HepG2 (cell line): ENCODE data around the gene SAPCD2. TPM values are rescaled to one million over a fixed set of nuclear protein-coding genes. Genes with fewer than 3 reads are reported as not detected.

Experiments used
- ATAC-seq: fragments of 200-7000 bp; cut with Tn5 transposase; 3 replicates; pipeline ENCODE4 v1.9.1; 2020; ENCODE audit warnings: mild to moderate bottlenecking, moderate library complexity
- BruUV-seq: library from RNA; stranded (reverse); fragments of 400-500 nt; replicated peaks from 2 replicates; lab custom pipeline; 2021; lab: Mats Ljungman, UMichigan
- CTCF ChIA-PET: fragments of 300-600 bp; formaldehyde crosslinking; extraction: SDS; loops from one replicate; lab custom pipeline; 2021; ENCODE audit warnings: low total read pairs, inconsistent platforms, low intra/inter-chr PET ratio; lab: Yijun Ruan, JAX
- POLR2A ChIA-PET: fragments of 350-600 bp; sonication (Branson Sonifier 250); formaldehyde crosslinking; loops from one replicate; lab custom pipeline; 2020; ENCODE audit warnings: antibody characterized with exemption, inconsistent platforms; lab: Yijun Ruan, JAX
- DNase-seq: peaks from one replicate; pipeline ENCODE4 v3.0.0-alpha.2; 2015; ENCODE audit warnings: low spot score
- FAIRE-seq: peaks from 3 replicates; lab custom pipeline; 2011; peaks lifted over from hg19 to GRCh38; lab: Jason Lieb, UNC
- H2AFZ ChIP-seq: one replicate; pipeline ENCODE4 v1.6.1; 2011; ENCODE audit warnings: low read length, inconsistent platforms
- H3K27ac ChIP-seq: fragments of 300-600 bp; 3 replicates; pipeline ENCODE4 v1.8.0; 2011; ENCODE audit warnings: mixed run types, mild to moderate bottlenecking, mixed read lengths, low read length, inconsistent platforms; ENCODE audit not compliant: insufficient read depth; ENCODE audit errors: extremely low read length
- H3K27me3 ChIP-seq, 2 experiments: fragments of 200-600 bp in 1 of 2; 2 replicates in 1 of 2; 3 replicates in 1 of 2; pipeline versions ENCODE4 v1.6.0 to v1.8.0; 2011; ENCODE audit warnings: low read length in 2 of 2, mild to moderate bottlenecking in 2 of 2, moderate library complexity in 2 of 2, inconsistent platforms in 1 of 2; ENCODE audit not compliant: insufficient read depth in 2 of 2, control insufficient read depth in 1 of 2
- H3K36me3 ChIP-seq, 2 experiments: fragments of 200-600 bp in 1 of 2; replicated peaks in 1 of 2; 2 replicates in 1 of 2; 3 replicates in 1 of 2; pipeline versions ENCODE4 v1.5.1 to v1.8.0; 2011; ENCODE audit warnings: low read length in 2 of 2, inconsistent platforms in 1 of 2; ENCODE audit not compliant: insufficient read depth in 2 of 2, control insufficient read depth in 1 of 2
- H3K4me1 ChIP-seq: 2 replicates; pipeline ENCODE4 v1.5.1; 2012; ENCODE audit warnings: low read length, inconsistent platforms; ENCODE audit not compliant: insufficient read depth
- H3K4me2 ChIP-seq: 2 replicates; pipeline ENCODE4 v1.6.0; 2011; ENCODE audit warnings: low read depth, low read length, inconsistent platforms
- H3K4me3 ChIP-seq, 3 experiments: fragments of 200-600 bp in 1 of 3; sonication (generic), shearing (Covaris generic) in 1 of 3; replicated peaks in 1 of 3; 2 replicates each; pipeline ENCODE4 v1.5.1; 2011 to 2016; ENCODE audit warnings: low read length in 3 of 3, inconsistent platforms in 2 of 3, low read depth in 2 of 3, mild to moderate bottlenecking in 2 of 3, control low read depth in 1 of 3, mixed read lengths in 1 of 3; ENCODE audit not compliant: insufficient read depth in 1 of 3
- H3K79me2 ChIP-seq: one replicate; pipeline ENCODE4 v1.6.1; 2011; ENCODE audit warnings: low read length, inconsistent platforms; ENCODE audit not compliant: insufficient read depth
- H3K9ac ChIP-seq: 2 replicates; pipeline ENCODE4 v1.6.0; 2011; ENCODE audit warnings: mild to moderate bottlenecking, low read depth, low read length, inconsistent platforms; ENCODE audit not compliant: insufficient read depth
- H3K9me3 ChIP-seq: 2 replicates; pipeline ENCODE4 v1.5.1; 2012; ENCODE audit warnings: mild to moderate bottlenecking, low read length
- H4K20me1 ChIP-seq: 2 replicates; pipeline ENCODE4 v1.6.0; 2011; ENCODE audit warnings: inconsistent platforms, mild to moderate bottlenecking, low read length, moderate library complexity; ENCODE audit not compliant: insufficient read depth
- HNRNPL ChIP-seq: fragments of 200-400 bp; formaldehyde crosslinking; IDR thresholded peaks from 2 replicates; pipeline ENCODE4 v1.6.1; 2017; ENCODE audit warnings: mild to moderate bottlenecking, low read depth, low read length
- HNRNPUL1 ChIP-seq: fragments of 200-400 bp; formaldehyde crosslinking; IDR thresholded peaks from 2 replicates; pipeline ENCODE4 v1.6.1; 2017; ENCODE audit warnings: low read depth, mild to moderate bottlenecking, low read length, moderate library complexity
- IKZF4 ChIP-seq: sonication (generic); formaldehyde crosslinking; IDR thresholded peaks from 2 replicates; pipeline ENCODE4 v1.5.1; 2020; ENCODE audit warnings: borderline replicate concordance, mild to moderate bottlenecking, low read depth, missing genetic modification reagents; ENCODE audit errors: not compliant biosample characterization
- ISL2 ChIP-seq: sonication (generic); formaldehyde crosslinking; IDR thresholded peaks from 2 replicates; pipeline ENCODE4 v1.5.0; 2020; ENCODE audit warnings: missing genetic modification reagents
- MTF2 ChIP-seq: sonication (generic); formaldehyde crosslinking; IDR thresholded peaks from 2 replicates; pipeline ENCODE4 v1.5.0; 2020; ENCODE audit warnings: missing genetic modification reagents, borderline replicate concordance
- MZF1 ChIP-seq: sonication (generic); formaldehyde crosslinking; IDR thresholded peaks from 2 replicates; pipeline ENCODE4 v1.8.1; 2023; ENCODE audit warnings: mild to moderate bottlenecking, missing genetic modification reagents, borderline replicate concordance
- RBM39 ChIP-seq: fragments of 200-400 bp; formaldehyde crosslinking; IDR thresholded peaks from one replicate; pipeline ENCODE4 v1.6.1; 2018; ENCODE audit warnings: antibody characterized with exemption, mild to moderate bottlenecking, low read depth, low read length; ENCODE audit not compliant: poor library complexity, severe bottlenecking
- RELA ChIP-seq: sonication (generic); formaldehyde crosslinking; IDR thresholded peaks from 2 replicates; pipeline ENCODE4 v1.4.0; 2020; ENCODE audit warnings: missing genetic modification reagents
- TFE3 ChIP-seq: IDR thresholded peaks from 2 replicates; pipeline ENCODE4 v1.6.1; 2016
- TSC22D2 ChIP-seq: sonication (generic); formaldehyde crosslinking; IDR thresholded peaks from 2 replicates; pipeline ENCODE4 v1.5.1; 2020; ENCODE audit warnings: missing genetic modification reagents, mild to moderate bottlenecking, borderline replicate concordance
- ZFP82 ChIP-seq: sonication (generic); formaldehyde crosslinking; IDR thresholded peaks from 2 replicates; pipeline ENCODE4 v1.5.1; 2020; ENCODE audit warnings: mild to moderate bottlenecking, missing genetic modification reagents, borderline replicate concordance
- ZNF274 ChIP-seq: sonication (generic); formaldehyde crosslinking; IDR thresholded peaks from 2 replicates; pipeline ENCODE4 v1.5.1; 2020; ENCODE audit warnings: mild to moderate bottlenecking, missing genetic modification reagents
- ZNF652 ChIP-seq: IDR thresholded peaks from 2 replicates; pipeline ENCODE4 v1.6.1; 2016; ENCODE audit warnings: low read depth, borderline replicate concordance
- ZNF687 ChIP-seq: sonication (generic); formaldehyde crosslinking; IDR thresholded peaks from 2 replicates; pipeline ENCODE4 v1.5.1; 2020; ENCODE audit warnings: mild to moderate bottlenecking, missing genetic modification reagents, moderate library complexity
- WGBS: methylation state at CpG from one replicate; pipeline ENCODE4 v1.1.6; 2017; ENCODE audit warnings: low lambda C conversion rate; 5-methylcytosine and 5-hydroxymethylcytosine counted together
- in situ Hi-C: cut with HindIII; loops from 2 replicates; pipeline ENCODE4 v1.10.0; 2017; ENCODE audit warnings: low pct_unique_long_range_greater_than_20kb; ENCODE audit not compliant: extremely low pct_ligation_motif_present
- intact Hi-C: fragments of 100-400 bp; cut with micrococcal nuclease; formaldehyde crosslinking; loops from one replicate; pipeline ENCODE4 v1.10.0; 2022; ENCODE audit not compliant: unreplicated experiment
- polyA plus RNA-seq, 8 experiments: library from polyadenylated mRNA; depleted of rRNA in 3 of 8; stranded (reverse) in 7 of 8; unstranded in 1 of 8; fragments of >200 nt; fragmentation: Illumina TruSeq in 4 of 8; extraction: Trizol in 4 of 8; gene quantifications; 2 replicates each; pipeline versions ENCODE4 v1.2.1 to v1.2.3, GENCODE V29; 2011 to 2016; ENCODE audit warnings: low read depth in 4 of 8, missing spikeins in 1 of 8, mixed read lengths in 1 of 8; ENCODE audit not compliant: insufficient read depth in 1 of 8
- total RNA-seq, 5 experiments: library from RNA; depleted of rRNA; stranded (reverse); fragments of >200 nt; fragmentation: Illumina TruSeq; extraction: Trizol; gene quantifications; 2 replicates each; pipeline ENCODE4 v1.2.3, GENCODE V29; 2016; ENCODE audit warnings: low read depth in 1 of 5

The SAPCD2 gene
- total and polyA plus RNA-seq, 2 of the 13 experiments (the other 11 are each of a cell fraction or from before 2014, with no cell fraction given), result 21.9 to 42.8 TPM

GRCh38 chr9:137112564-137113384 is 42.4 kb upstream of the SAPCD2 start (continued):
- TF ChIP-seq TFE3, result no peak
- 0 out of 2 replicates have a peak, but pooled peaks have one; percentile 38 for TF ChIP-seq ZFP82 (CRISPR knock-in tag)

- ChIA-PET CTCF (no interaction called here), POLR2A (interaction anchor here (0.6 to 1.4 kb wide), 7 partner anchors 15 to 130 kb away, joined by 3 to 8 read pairs (median 3); partner anchors contain the start of genes MAN1B1, SAPCD2 and TUBB4B)
- ATAC-seq (peak; percentile 78), FAIRE-seq (no peak), DNase-seq (peak; percentile 31)
- intact Hi-C loops, result loop anchor here (10.0 kb wide), 1 partner anchor 63 kb away; the partner anchor contains the start of genes LRRC26 and TMEM210
- Histone ChIP-seq H3K27me3 (no peaks in the 10 kb centered on the region), H4K20me1 (no peaks in the 10 kb centered on the region), H3K79me2 (no peaks in the 10 kb centered on the region), H3K9ac (peak overlapping the region; percentile 56), H3K4me3 (peak overlapping the region; percentile 45 to 73 (median 51); a peak in 5 of 6 replicates), H3K4me1 (peaks cover 58% of the 10 kb centered on the region), H3K4me2 (peak overlapping the region; percentile 82), H3K36me3 (peaks cover 3 to 14% of the 10 kb centered on the region in 2 experiments; a peak in 2 of 5 replicates), H3K9me3 (no peaks in the 10 kb centered on the region), H3K27ac (peak overlapping the region; percentile 63), H2AFZ (no peak overlapping the region)
- WGBS, result 50% methylated on average over 1 of the region's 35 CpGs
- BruUV-seq, result no TSS peak
- in situ Hi-C loops, result loop anchor here (5.0 kb wide), 1 partner anchor 115 kb away; the partner anchor contains the start of genes CYSRT1 and RNF224
- no peak for TF ChIP-seq TSC22D2 (CRISPR knock-in tag)
- no peak for TF ChIP-seq ISL2 (CRISPR knock-in tag)
- TF ChIP-seq HNRNPUL1, result no peak
- TF ChIP-seq IKZF4 (CRISPR knock-in tag), result no peak
- peak; percentile 81 for TF ChIP-seq RBM39
- no peak for TF ChIP-seq ZNF274 (CRISPR knock-in tag)
- TF ChIP-seq RELA (CRISPR knock-in tag), result no peak
- TF ChIP-seq ZNF687 (CRISPR knock-in tag), result peak; percentile 80
- 0 out of 2 replicates have a peak, but pooled peaks have one; percentile 35 for TF ChIP-seq HNRNPL
- 0 out of 2 replicates have a peak, but pooled peaks have one; percentile 29 for TF ChIP-seq MZF1
- TF ChIP-seq ZNF652 (CRISPR knock-in tag), result no peak
- 0 out of 2 replicates have a peak, but pooled peaks have one; percentile 39 for TF ChIP-seq MTF2 (CRISPR knock-in tag)
Observed at GRCh38 chr9:137111788-137112563, 41.6 kb upstream of the SAPCD2 start.
